IPS-18a (cell line): ENCODE data around the gene SCGB1D1.
"Not testable (repeated sequence)": the region's sequence is repeated elsewhere in the genome, so short reads cannot be mapped to it uniquely, and the experiment has no call there.

Experiments
- H3K27ac ChIP-seq: one replicate; pipeline ENCODE4 v1.5.1; 2013; ENCODE audit warnings: low read length
- H3K27me3 ChIP-seq: one replicate; pipeline ENCODE4 v1.6.1; 2013; ENCODE audit warnings: mild to moderate bottlenecking, low read length; ENCODE audit not compliant: control insufficient read depth, insufficient read depth
- H3K36me3 ChIP-seq: one replicate; pipeline ENCODE4 v1.6.1; 2013; ENCODE audit warnings: low read depth, low read length; ENCODE audit not compliant: control insufficient read depth
- H3K4me1 ChIP-seq: one replicate; pipeline ENCODE4 v1.6.1; 2013; ENCODE audit warnings: low read depth, low read length; ENCODE audit not compliant: control insufficient read depth
- H3K4me3 ChIP-seq: one replicate; pipeline ENCODE4 v1.5.1; 2013; ENCODE audit warnings: low read length
- H3K9ac ChIP-seq: one replicate; pipeline ENCODE4 v1.6.1; 2013; ENCODE audit warnings: mild to moderate bottlenecking, low read length, moderate library complexity
- H3K9me3 ChIP-seq: one replicate; pipeline ENCODE4 v1.6.1; 2013; ENCODE audit warnings: low read depth, low read length; ENCODE audit not compliant: control insufficient read depth

SCGB1D1 gene

DNA sequence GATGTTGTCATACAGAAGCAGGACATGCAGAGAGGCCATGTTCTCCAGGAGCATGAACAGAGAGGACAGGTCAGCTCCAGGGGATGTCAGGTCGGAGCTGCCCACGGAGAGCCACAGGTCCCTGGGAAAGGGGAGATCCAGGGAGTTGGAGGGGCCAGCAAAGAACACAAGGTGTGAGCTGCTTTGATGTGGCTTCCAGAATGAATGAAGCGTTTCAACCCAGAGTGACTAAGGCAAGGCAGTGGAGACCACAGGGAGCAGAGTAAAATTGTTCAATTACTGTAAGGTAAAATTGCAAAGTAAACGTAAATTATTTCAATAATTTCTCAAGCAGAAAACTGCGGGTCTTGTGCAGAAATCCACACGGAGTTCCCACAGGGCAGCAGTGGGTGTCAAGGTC, 12.9 kb downstream of the SCGB1D1 start:
- no peak overlapping the region for H3K9ac ChIP-seq
- no peaks in the 10 kb centered on the region for H3K36me3 ChIP-seq
- H3K4me3 ChIP-seq = no peak overlapping the region
- H3K4me1 ChIP-seq = no peaks in the 10 kb centered on the region
- no peaks in the 10 kb centered on the region for H3K27me3 ChIP-seq
- no peak overlapping the region for H3K27ac ChIP-seq
- no peaks in the 10 kb centered on the region for H3K9me3 ChIP-seq

DNA sequence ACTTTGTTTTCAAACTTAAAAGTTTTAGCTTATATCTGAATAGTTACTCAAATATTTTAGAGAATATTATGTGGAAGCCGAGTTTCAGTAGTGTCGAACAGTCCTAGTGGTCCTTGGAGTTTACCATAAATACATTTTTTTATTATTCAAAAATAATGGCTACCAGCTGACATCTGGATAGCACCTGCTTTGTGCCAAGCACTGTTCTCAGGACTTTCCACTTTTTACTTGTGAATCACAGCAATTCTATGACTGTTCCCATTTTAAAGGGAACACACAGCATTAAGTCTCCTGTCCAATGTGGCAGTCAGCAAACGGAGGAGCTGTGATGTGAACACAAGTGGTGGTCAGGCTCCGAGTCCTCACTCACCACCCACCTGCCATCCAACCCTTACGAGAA, 14.4 kb downstream of the SCGB1D1 start:
- Histone ChIP-seq H3K27ac (no peak overlapping the region), H3K27me3 (no peaks in the 10 kb centered on the region), H3K36me3 (no peaks in the 10 kb centered on the region), H3K9ac (no peak overlapping the region), H3K9me3 (no peaks in the 10 kb centered on the region), H3K4me1 (no peaks in the 10 kb centered on the region), H3K4me3 (no peak overlapping the region)

DNA sequence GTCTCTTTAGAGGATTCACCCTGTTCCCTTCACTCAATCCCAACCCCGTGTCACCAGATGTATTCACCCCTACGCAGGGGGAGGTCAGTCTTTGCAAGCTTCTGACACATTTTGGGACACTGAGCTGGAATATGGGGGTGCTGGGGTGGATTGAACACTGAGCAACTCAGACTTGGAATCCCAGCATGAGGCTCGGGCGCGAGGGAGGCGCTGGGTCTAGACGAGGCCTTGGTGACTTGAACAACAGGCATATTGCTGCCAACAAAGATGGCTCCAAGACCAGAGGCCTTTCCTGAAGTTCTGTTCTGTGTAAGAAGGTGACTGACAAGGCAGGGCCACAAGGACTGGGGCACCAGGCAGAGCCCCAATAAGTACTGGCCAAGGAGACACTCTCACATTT, 15.4 kb downstream of the SCGB1D1 start:
- H3K36me3 ChIP-seq = no peaks in the 10 kb centered on the region
- no peak overlapping the region for H3K9ac ChIP-seq
- no peak overlapping the region for H3K4me3 ChIP-seq
- H3K4me1 ChIP-seq = no peaks in the 10 kb centered on the region
- H3K9me3 ChIP-seq = no peaks in the 10 kb centered on the region
- H3K27me3 ChIP-seq = no peaks in the 10 kb centered on the region
- no peak overlapping the region for H3K27ac ChIP-seq

DNA sequence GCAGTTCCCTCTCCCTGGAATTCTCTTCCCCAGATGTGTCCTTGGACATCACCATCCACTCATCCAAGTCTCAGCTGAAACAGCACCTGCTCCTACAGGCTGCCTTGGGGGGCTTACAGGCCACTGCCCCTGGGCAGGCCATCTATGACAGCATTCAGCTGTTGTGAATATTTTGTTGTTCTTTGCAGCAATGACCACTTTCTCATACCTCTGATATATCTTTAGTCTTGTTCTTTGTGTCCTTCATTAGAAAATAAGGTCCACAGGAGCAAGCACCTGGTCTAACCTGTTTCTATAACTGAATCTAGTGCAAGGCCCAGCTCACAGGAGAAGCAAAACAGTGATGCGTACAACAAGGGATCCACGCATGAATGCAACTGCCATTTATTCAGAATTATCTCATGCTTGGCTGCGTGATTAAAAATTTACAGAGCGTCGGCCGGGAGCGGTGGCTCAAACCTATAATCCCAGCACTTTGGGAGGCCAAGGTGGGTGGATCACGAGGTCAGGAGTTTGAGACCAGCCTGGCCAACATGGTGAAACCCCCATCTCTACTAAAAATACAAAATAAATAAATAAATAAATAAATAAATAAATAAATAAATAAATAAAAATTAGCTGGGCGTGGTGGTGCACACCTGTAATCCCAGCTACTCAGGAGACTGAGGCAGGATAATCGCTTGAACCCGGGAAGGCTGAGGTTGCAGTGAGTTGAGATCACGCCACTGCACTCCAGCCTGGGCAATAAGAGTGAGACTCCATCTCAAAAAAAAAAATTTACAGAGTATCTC, 16.5 kb downstream of the SCGB1D1 start:
- H3K9ac ChIP-seq, H3K4me1 ChIP-seq, H3K27me3 ChIP-seq, H3K36me3 ChIP-seq, H3K9me3 ChIP-seq, H3K4me3 ChIP-seq, H3K27ac ChIP-seq: not testable (repeated sequence)

DNA sequence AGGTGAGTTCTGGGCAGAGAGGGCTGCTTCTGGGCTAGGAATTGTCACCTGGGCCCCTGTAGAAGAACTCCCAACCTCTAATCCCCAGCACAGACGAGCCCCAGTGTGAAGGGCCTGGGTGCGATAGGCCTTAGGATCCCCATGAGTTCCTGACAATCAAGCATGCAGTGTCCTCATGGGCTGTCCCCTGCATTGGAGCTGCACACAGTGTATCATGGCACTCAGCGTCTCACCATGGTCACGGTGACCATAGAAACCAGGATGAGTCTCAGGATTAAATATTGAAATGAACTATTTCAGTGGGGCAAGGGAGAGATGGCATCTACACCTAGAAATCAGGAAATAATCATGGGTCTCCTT, 18.7 kb downstream of the SCGB1D1 start:
- Histone ChIP-seq H3K27ac (no peak overlapping the region), H3K36me3 (no peaks in the 10 kb centered on the region), H3K4me1 (no peaks in the 10 kb centered on the region), H3K9me3 (no peaks in the 10 kb centered on the region), H3K4me3 (no peak overlapping the region), H3K27me3 (no peaks in the 10 kb centered on the region), H3K9ac (no peak overlapping the region)

DNA sequence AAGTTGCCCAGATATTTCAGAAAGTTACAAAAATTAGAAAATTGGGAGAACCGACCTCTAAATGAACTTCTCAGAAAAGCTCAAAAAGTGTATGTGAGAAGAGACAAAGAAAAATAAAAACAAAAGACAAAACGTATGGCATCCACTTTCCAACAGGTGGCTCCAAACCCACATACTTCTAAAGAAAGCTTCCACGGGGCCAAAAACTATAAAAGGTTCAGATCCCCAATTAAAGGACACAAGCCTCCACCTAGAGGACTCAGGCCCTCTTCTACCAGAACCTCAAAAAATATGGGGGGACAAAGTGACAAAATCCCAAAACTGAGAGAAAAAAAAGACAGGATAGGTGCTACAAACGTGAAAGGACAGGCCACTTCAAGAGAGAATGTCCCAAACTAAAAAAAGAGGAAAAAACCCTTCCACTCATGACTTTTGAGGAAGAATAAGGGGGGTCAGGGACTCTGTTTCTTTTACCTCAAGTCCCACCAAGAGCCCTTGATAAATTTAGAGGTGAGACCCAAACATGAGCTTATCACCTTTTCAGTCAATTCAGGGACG, 27.3 kb downstream of the SCGB1D1 start:
- no peak overlapping the region for H3K9ac ChIP-seq
- H3K4me1 ChIP-seq = no peaks in the 10 kb centered on the region
- no peaks in the 10 kb centered on the region for H3K27me3 ChIP-seq
- H3K4me3 ChIP-seq = no peak overlapping the region
- H3K36me3 ChIP-seq = no peaks in the 10 kb centered on the region
- H3K27ac ChIP-seq = no peak overlapping the region
- peaks cover 6% of the 10 kb centered on the region for H3K9me3 ChIP-seq

DNA sequence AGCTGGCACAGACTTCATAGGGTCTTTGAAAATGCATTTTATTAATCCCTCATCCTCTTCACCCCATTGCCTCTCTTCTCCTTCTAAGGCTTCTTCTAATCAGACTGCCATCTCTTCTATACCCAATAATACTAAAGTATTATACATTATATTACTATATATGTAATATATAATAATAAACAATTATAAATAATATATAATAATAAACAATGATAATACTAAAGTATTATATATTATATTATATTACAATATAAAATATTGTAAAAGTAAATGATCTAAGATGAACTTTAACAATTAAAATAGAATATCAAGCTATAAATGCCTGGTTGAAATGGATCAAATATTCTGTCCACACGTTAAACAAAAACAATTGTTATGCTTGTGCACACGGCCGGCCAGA, 31.5 kb downstream of the SCGB1D1 start:
- Histone ChIP-seq H3K9me3 (peaks cover 17% of the 10 kb centered on the region), H3K4me1 (no peaks in the 10 kb centered on the region), H3K4me3 (no peak overlapping the region), H3K27ac (no peak overlapping the region), H3K27me3 (no peaks in the 10 kb centered on the region), H3K36me3 (no peaks in the 10 kb centered on the region), H3K9ac (no peak overlapping the region)

DNA sequence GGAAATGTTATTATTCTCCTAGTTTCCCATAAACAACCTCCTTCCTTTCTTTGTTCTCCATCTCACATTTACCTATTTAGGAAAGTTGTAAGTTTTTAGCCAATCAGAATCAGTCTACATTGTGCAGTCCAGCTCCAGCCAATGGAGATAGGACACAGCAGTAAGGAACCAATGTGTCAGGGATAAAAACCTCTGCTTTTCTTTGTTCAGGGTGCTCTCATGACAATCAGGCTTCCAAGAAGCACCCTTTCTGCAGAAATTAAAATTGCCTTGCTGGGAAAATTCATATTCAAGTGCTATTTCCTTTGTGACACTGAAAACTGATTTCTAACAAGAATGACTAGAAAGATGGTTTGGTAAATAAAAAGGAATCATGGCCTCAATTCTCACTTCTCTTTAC, 33.1 kb downstream of the SCGB1D1 start:
- H3K9ac ChIP-seq = no peak overlapping the region
- no peaks in the 10 kb centered on the region for H3K27me3 ChIP-seq
- H3K9me3 ChIP-seq = peaks cover 17% of the 10 kb centered on the region
- H3K27ac ChIP-seq = no peak overlapping the region
- H3K4me3 ChIP-seq = no peak overlapping the region
- no peaks in the 10 kb centered on the region for H3K36me3 ChIP-seq
- H3K4me1 ChIP-seq = no peaks in the 10 kb centered on the region

DNA sequence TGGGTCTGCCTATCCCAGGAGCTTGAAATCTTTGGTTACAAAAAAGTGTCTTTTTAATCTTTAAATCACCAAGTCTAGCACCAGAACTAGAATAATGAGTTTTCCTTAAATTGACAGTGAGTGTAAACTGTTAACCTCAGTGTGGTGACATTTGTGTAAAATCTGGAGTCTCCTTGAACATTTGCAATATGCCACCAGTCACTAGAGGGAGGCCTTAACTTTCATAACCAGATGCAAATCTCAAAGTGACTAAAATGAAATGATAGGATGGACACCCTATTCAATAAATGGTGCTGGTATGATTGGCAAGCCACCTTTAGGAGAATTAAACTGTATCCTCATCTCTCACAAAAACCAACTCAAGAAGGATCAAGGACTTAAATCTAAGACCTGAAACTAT, 43.7 kb downstream of the SCGB1D1 start:
- H3K4me3 ChIP-seq = no peak overlapping the region
- peaks cover 4% of the 10 kb centered on the region for H3K27me3 ChIP-seq
- H3K27ac ChIP-seq = no peak overlapping the region
- H3K9ac ChIP-seq = no peak overlapping the region
- H3K4me1 ChIP-seq = no peaks in the 10 kb centered on the region
- no peaks in the 10 kb centered on the region for H3K9me3 ChIP-seq
- no peaks in the 10 kb centered on the region for H3K36me3 ChIP-seq

DNA sequence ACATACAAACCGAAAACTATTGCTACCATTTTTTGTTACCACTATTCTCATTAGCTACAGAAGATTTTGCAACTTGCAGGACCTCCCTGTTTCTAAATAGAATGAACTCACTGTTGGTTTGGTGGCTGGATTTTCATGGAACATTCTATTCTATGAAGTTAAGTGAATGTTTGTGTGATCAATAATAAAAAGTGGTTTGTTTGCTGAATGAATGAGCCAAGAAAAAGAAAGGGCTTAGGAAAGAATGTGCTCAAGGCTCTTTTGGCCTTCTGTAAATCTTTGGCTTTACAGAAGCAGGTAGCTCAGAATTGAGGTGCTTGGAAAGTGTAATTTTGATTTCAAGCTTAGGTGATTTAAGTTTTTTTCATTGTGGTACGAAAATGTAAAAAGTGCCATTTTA, 46.2 kb downstream of the SCGB1D1 start:
- H3K9ac ChIP-seq = no peak overlapping the region
- H3K4me3 ChIP-seq = no peak overlapping the region
- H3K9me3 ChIP-seq = no peaks in the 10 kb centered on the region
- H3K27ac ChIP-seq = no peak overlapping the region
- no peaks in the 10 kb centered on the region for H3K4me1 ChIP-seq
- peaks cover 4% of the 10 kb centered on the region for H3K27me3 ChIP-seq
- H3K36me3 ChIP-seq = no peaks in the 10 kb centered on the region

DNA sequence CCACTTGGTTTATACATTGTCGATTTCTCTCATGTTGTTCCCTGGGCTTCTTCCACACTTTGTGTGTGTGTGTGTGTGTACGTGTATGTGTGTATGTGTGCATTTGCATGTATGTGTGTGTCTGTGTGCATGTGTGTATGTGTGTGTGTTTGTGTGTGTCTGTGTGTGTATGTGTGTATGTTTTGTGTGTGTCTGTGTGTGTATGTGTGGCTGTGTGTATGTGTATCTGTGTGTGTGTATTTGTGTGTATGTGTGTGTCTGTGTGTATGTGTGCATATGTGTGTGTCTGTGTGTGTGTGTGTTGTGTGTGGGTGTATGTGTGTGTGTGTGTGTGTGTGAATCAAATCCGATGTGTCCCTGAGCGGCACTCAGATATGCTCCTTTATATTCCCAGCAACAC, 47.5 kb downstream of the SCGB1D1 start:
- no peak overlapping the region for H3K4me3 ChIP-seq
- H3K27me3 ChIP-seq = peaks cover 4% of the 10 kb centered on the region
- no peaks in the 10 kb centered on the region for H3K36me3 ChIP-seq
- H3K9me3 ChIP-seq = no peaks in the 10 kb centered on the region
- H3K9ac ChIP-seq = no peak overlapping the region
- H3K4me1 ChIP-seq = no peaks in the 10 kb centered on the region
- no peak overlapping the region for H3K27ac ChIP-seq

DNA sequence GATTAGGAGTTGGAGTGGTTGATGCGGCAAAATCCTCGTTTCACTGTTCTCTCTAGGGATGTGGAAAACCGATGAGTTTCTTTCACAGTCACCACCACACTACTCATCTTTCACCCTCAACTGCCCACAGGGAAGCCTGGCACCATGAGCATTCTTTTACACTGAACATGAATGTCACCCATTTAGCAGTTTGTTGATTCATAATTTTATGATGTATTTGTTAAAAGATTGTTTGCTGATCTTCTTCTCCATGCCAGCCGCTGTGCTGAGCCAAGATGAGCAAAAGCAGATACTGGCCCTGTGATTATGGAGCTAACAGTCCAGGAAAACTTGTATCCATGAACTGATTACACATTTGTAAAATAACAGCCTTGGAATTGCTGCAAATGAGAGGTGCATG, 48.1 kb downstream of the SCGB1D1 start:
- Histone ChIP-seq H3K4me1 (no peaks in the 10 kb centered on the region), H3K27ac (no peak overlapping the region), H3K9me3 (no peaks in the 10 kb centered on the region), H3K27me3 (peaks cover 4% of the 10 kb centered on the region), H3K9ac (no peak overlapping the region), H3K4me3 (no peak overlapping the region), H3K36me3 (no peaks in the 10 kb centered on the region)
